DMS114 treated with DMSO at 0.1 percent for 48 hours (cell line): ENCODE data around the gene SLC49A4.
"Not testable (repeated sequence)": the region's sequence is repeated elsewhere in the genome, so short reads cannot be mapped to it uniquely, and the experiment has no call there.

ENCODE experiments used
- DNase-seq: peaks from one replicate; lab custom pipeline; 2025; ENCODE audit not compliant: unreplicated experiment; lab: John Stamatoyannopoulos, UW

SLC49A4 gene, protein sequence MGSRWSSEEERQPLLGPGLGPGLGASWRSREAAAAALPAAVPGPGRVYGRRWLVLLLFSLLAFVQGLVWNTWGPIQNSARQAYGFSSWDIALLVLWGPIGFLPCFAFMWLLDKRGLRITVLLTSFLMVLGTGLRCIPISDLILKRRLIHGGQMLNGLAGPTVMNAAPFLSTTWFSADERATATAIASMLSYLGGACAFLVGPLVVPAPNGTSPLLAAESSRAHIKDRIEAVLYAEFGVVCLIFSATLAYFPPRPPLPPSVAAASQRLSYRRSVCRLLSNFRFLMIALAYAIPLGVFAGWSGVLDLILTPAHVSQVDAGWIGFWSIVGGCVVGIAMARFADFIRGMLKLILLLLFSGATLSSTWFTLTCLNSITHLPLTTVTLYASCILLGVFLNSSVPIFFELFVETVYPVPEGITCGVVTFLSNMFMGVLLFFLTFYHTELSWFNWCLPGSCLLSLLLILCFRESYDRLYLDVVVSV

GRCh38 chr3:122794779-122795673, at the start of gene SLC49A4:
TSS of gene SLC49A4 (plus strand) at chr3:122795069. CDS start at chr3:122795193, 124 bp downstream.
- DNase-seq: no peak

DNA sequence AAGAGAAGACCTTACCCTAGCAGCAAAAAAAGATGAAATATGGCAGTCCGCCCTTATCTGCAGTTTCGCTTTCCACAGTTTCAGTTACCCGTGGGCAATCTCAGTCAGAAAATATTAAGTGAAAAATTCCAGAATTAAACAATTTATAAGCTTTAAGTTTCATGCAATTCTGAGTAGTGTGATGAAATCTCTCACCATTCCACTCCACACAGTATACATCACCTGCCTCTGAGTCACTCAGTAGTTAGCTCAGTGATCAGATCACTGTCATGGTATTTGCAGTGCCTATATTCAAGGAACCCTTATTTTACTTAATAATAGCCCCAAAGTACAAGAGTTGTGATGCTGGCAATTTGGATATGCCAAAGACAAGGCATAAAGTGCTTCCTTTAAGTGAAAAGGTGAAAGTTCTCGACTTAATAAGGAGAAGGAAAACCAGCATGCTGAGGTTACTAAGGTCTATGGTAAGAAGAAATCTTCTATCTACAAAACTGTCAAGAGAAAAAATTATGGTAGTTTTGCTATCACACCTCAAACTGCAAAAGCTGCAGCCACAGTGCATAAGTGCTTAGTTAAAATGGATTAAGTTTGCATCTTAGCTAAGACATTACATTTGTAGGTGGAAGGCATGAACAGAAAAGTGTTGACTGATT, 49.4 kb upstream of the SLC49A4 start:
- DNase-seq: no peak

DNA sequence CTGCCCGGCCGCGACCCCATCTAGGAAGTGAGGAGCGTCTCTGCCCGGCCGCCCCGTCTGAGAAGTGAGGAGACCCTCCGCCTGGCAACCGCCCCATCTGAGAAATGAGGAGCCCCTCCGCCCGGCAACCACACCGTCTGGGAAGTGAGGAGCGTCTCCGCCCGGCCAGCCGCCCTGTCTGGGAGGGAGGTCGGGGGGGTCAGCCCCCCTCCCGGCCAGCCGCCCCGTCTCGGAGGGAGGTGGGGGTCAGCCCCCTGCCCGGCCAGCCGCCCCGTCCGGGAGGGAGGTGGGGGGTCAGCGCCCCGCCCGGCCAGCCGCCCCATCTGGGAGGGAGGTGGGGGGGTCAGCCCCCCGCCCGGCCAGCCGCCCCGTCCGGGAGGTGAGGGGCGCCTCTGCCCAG, 47.6 kb upstream of the SLC49A4 start:
- not testable (repeated sequence) for DNase-seq

DNA sequence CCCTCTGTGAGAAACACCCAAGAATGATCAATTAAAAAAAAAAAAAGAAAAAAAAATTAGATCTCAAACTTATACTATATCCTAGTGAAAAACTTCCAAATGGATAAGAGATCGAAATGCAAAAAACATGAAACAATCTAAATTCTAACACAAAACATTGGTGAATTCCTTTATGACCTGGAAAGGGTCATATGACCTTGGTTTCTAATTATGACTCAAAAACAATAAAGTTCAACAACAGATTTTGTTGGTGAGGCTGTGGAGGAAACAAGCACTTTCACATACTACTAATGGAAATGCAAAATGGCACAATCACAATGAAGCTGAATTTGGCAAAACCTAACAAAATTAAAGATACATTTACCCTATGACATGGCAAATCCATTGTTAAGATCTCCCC, 46.5 kb upstream of the SLC49A4 start:
- DNase-seq: no peak

DNA sequence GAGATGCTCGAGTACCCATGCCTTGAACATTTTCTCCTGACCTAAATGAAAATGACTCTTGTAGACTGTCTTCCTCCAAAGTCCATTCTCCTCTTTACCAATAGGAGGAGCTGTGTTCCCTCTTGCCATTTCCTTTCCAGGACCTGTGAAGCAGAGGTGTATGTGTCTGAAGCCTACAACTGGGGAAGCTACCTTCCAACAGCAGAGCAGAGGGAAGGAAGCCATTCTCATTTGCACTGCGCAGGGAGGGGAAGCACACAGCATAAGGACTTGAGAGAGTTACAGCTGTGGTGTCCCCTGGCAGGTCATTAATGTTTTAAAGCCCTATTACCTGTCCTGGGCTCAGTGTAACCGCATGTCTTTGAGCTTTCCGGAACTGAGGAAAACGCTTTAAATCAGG, 39.9 kb upstream of the SLC49A4 start:
- DNase-seq: no peak

DNA sequence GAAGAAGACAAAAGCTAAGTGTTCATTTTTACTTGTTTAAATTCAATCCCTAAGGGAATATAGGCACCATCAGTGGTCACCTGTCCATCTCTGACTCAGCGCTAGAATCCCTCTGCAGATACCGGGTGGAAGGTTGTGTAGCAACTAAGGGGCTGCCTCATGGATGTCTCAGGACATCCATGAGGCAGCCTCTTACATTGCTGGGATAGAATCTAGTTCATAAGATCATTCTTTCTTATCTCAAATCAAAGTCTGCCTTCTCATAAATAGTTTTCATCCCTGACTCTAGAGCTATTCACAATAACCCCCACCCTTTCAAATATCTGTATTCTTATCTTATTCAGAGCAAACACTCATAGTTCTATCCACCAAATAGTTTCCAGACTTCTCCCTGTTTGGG, 39.4 kb upstream of the SLC49A4 start:
- DNase-seq: no peak

GRCh38 chr3:122758877-122759560, 35.9 kb upstream of the SLC49A4 start:
- no peak for DNase-seq

- DNase-seq: no peak
Measured at GRCh38 chr3:122760453-122761271, 34.2 kb upstream of the SLC49A4 start.

DNA sequence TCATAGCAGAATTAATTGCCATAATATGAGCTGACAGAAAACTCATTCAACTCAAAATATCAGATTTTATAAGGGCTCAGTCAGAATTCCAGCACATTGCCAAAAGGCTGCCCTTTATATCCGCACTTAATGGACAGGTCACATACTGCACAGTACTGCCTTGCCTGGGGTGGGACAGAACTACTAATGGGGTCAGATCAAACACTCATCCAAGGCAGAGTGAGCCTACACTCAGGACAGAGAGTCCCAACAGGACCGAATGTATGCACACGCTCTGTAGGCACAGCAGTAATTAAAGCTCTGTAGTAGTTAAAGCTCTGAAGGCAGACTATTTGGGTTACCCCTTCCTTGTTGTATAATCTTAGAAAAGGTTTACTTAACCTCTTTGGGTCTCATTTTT, 28.4 kb upstream of the SLC49A4 start:
- DNase-seq: no peak

DNA sequence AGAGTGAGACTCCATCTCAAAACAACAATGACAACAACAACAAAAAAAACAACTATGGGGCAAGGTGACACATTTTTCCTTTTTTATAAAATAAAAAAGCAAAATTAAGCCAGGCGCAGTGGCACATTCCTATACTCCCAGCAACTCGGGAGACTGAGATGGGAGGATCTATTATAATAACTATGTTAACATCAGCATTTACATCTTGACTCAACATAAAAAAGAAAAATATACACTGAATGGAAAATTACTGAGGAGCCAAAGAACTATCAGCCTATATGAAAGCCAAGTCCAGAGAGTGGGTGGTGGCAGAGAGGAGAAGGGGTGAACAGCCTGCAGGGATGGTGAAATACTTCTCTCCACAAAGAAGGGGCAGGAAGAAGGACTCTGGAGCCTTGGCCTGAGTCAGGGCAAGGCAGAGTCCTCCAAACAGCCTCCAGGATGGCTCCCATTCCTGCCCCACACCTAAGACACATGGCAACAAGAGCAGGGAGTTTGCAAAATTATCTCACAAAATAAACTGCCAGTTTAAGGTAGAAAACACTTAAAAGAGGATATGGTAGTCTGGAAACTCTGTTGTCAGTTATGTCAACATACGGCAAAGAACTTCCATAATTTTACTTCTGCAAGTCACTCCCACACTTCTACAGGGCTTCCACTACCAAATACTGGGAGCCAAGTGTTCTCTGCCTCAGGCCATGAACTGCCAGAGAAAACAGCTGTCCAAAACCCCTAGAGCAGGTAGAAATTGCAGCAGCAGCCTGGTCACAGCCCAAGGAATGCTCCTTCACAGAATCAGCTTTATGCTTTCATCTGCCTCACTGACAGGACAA, 27.1 kb upstream of the SLC49A4 start:
- no peak for DNase-seq

- no peak for DNase-seq
Measured at GRCh38 chr3:122770521-122771202, 24.2 kb upstream of the SLC49A4 start.

GRCh38 chr3:122772827-122773226, 22.0 kb upstream of the SLC49A4 start:
- DNase-seq: no peak

DNA sequence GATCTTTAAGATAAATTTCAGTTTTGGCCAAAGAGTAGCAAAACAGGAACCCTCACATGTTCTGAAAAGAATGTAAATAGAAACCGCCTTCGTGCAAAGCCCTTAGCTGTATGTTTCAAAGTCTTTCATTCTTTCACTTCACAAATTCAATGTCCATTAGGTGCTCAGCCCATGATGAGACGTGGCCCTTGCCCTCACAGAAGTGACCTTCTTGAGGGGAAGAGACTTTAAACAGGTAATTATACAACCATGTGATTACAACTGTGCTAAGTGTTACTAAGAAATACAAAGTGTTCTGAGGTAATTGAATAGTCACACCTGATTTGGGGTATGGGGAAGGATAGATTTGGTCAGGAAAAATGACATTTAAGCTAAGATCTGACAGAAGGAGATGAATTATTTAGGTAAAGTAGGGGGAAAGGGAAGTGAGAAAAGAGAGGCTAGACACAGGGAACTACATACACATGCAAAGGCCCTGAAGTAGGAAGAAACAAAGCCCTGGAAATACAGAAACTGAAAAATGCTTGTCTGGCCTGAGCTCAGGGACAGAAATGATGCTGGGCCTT, 20.8 kb upstream of the SLC49A4 start:
- DNase-seq: no peak

- no peak for DNase-seq
Measured at GRCh38 chr3:122774564-122774963, 20.3 kb upstream of the SLC49A4 start.

- no peak for DNase-seq
Measured at GRCh38 chr3:122776675-122777468, 18.0 kb upstream of the SLC49A4 start.

- no peak for DNase-seq
Measured at GRCh38 chr3:122777563-122777962, 17.3 kb upstream of the SLC49A4 start.

GRCh38 chr3:122782804-122783203, 12.1 kb upstream of the SLC49A4 start:
- DNase-seq: no peak
